ENCODE data around the gene ASTL.

The ASTL gene

DNA sequence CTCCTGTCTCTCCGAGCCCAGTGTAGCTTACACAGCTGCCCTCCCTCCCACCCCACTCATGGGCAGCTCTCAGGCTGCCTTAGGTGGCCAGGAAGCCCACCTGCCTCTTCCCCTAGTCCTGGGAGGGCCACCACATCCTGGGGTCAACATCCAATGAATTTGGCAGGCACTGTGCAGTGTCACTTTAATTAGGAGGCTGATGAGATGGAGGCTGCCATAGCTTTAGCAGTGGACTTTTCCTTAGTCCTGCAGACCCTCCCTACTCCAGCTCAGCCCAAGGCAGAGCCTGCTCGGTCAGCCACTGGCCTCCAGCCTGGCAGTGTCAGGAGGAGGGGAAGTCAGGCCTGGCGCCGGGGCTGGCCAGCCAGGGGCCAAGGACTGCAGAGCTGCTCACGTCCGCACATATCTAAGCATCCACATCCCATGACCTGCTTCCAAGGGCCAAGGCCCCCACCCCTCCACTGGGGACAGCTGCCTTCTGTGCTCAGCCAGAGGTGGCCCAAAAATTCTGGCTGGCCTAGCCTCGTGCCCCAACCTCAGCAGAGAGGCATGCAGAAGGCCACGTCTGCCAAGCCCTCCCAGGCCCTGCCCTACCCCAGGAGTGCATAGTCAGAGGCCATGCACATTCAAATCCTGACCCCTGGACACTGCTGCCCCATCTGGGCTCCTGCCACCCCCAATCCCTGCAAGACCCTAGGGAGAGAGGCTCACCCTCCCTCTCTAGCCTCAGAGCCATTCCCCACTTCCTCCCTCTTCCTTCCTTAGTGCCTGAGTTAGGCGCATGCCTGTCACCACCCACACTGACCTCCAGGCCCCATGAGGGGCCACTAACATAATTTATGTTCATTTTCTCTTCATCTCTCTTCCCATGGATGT, 55.0 kb downstream of the ASTL start:
- no peak for DNase-seq (ENCODE audit: low read depth in 2 of 2)

- no peak for DNase-seq (ENCODE audit: low read depth in 2 of 2)
These were observed 55.9 kb downstream of the ASTL start for GRCh38 chr2:96082211-96083063.

- DNase-seq (ENCODE audit: low read depth in 2 of 2): no peak
These were observed 57.3 kb downstream of the ASTL start for GRCh38 chr2:96081042-96081441.

DNA sequence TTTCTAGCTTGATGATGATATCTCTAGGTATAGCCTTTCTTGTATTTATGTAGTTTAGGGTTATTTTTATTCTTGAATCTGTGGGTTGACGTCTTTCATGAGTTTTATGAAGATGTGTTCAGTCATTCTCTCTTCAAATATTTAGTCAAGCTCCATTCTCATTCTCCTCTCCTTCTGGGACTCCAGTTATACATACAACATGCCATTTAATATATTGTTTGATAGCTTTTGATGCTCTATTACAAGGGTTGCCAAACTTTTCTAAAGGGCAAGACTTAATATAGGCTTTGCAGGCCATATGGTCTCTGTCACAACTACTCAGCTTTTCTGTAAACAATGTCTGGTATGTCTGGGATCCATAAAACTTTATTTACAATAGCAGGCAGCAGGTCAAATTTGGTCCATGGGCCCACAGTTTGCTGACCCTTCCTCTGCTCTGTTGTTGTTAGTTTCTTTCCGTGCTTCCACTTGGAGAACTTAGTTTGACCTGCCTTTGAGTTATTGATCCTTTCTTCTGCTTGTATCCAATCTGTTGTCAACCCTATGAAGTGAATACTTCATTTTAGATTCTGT, 63.0 kb downstream of the ASTL start:
- no peak for DNase-seq (ENCODE audit: low read depth in 2 of 2)

- no peak for DNase-seq (ENCODE audit: low read depth in 2 of 2)
These were observed 64.1 kb downstream of the ASTL start for GRCh38 chr2:96074156-96074555.

DNA sequence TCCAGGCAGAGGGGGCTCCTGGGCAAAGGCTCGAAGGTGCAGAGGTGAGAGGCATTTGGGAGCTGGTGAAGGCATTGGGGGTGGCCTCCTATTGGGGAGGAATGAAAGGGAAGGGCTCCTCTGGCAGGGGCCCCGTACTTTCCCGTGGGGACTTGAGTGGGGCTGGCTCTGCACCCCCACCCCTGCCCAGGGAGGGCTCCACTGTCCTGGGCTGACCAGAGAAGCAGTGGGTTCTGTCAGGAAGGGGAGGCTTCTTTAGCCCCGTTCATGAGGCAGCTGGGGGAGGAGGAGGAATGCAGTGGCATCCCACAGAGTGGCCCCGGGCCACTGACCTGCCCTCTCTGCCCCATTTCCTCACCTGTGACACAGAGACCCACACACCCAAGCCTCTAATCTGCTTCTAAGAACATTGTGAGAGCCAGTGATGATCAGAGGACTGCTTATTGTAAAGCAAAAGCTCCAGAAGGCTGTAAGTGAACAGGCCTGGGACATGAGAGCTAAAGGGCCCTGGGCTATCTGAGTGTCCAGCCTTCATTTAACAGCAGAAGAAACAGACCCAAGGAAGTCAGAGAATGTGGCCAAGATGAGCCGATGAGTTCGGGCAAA, 65.0 kb downstream of the ASTL start:
- no peak for DNase-seq (ENCODE audit: low read depth in 2 of 2)

Measured in stimulated activated CD8-positive, alpha-beta memory T cell treated with anti-CD3 and anti-CD28 coated beads, Interleukin-2, amount 100 ng/mL, for 48 hours (primary cell).